Body of pancreas (tissue), 4 donors: ENCODE measurements around the gene HPSE2. TPM values are rescaled to one million over a fixed set of nuclear protein-coding genes. Genes with fewer than 3 reads are reported as not detected.

Source experiments
- ATAC-seq: fragments of 150-250 bp; one replicate; pipeline ENCODE4 v1.9.1; 2016
- DNase-seq, 4 donors: peaks; one replicate each; pipeline ENCODE4 v3.0.0-alpha.2; 2019
- H3K27ac ChIP-seq, 4 donors: fragments of 200-600 bp; sonication (generic); 1 replicate in 3 of 4; 2 replicates in 1 of 4; pipeline versions ENCODE4 v1.5.1 to v1.6.1; 2016 to 2019; ENCODE audit warnings: mild to moderate bottlenecking in 1 of 4, mixed read lengths in 1 of 4, moderate library complexity in 1 of 4
- H3K27me3 ChIP-seq, 2 donors: fragments of 200-600 bp; sonication (generic); one replicate each; pipeline ENCODE4 v1.6.0; 2016; ENCODE audit warnings: mild to moderate bottlenecking in 1 of 2
- H3K36me3 ChIP-seq, 2 donors: fragments of 200-600 bp; sonication (generic); replicated peaks in 1 of 2; 2 replicates each; pipeline ENCODE4 v1.5.1; 2016; ENCODE audit warnings: low read depth in 2 of 2; ENCODE audit not compliant: insufficient read depth in 1 of 2
- H3K4me1 ChIP-seq: fragments of 200-600 bp; sonication (generic); one replicate; pipeline ENCODE4 v1.6.0; 2016
- H3K4me3 ChIP-seq, 2 donors: fragments of 200-600 bp; sonication (generic); 1 replicate in 1 of 2; 2 replicates in 1 of 2; pipeline ENCODE4 v1.5.1; 2016 to 2019
- H3K9me3 ChIP-seq, 3 donors: fragments of 200-600 bp; sonication (generic); 1 replicate in 2 of 3; 2 replicates in 1 of 3; pipeline ENCODE4 v1.5.1; 2016
- POLR2A ChIP-seq, 3 donors: fragments of 450-650 bp; IDR thresholded peaks; one replicate each; pipeline ENCODE4 v1.6.1; 2016; ENCODE audit warnings: antibody characterized with exemption in 3 of 3, mild to moderate bottlenecking in 2 of 3
- WGBS, 2 donors: methylation state at CpG; one replicate each; pipeline ENCODE4 v1.1.5; 2017; 5-methylcytosine and 5-hydroxymethylcytosine counted together
- intact Hi-C: fragments of 100-400 bp; cut with DNase I; formaldehyde crosslinking; loops from one replicate; pipeline ENCODE4 v1.15.1; 2023
- total RNA-seq, 2 donors: library from RNA; depleted of rRNA; stranded (reverse); fragments of >200 nt; gene quantifications; one replicate each; pipeline ENCODE4 v1.1.0, GENCODE V29; 2016
- TF ChIP-seq, protein P1 (sequence below), 7 experiments: fragments of 450-650 bp in 4 of 7; fragments of 200-600 bp in 3 of 7; sonication (generic) in 3 of 7; IDR thresholded peaks; one replicate each; pipeline ENCODE4 v1.5.1; 2016 to 2019; ENCODE audit warnings: antibody characterized with exemption in 7 of 7

Gene HPSE2
- total RNA-seq, 2 donors from 2014 or later: not detected

DNA sequence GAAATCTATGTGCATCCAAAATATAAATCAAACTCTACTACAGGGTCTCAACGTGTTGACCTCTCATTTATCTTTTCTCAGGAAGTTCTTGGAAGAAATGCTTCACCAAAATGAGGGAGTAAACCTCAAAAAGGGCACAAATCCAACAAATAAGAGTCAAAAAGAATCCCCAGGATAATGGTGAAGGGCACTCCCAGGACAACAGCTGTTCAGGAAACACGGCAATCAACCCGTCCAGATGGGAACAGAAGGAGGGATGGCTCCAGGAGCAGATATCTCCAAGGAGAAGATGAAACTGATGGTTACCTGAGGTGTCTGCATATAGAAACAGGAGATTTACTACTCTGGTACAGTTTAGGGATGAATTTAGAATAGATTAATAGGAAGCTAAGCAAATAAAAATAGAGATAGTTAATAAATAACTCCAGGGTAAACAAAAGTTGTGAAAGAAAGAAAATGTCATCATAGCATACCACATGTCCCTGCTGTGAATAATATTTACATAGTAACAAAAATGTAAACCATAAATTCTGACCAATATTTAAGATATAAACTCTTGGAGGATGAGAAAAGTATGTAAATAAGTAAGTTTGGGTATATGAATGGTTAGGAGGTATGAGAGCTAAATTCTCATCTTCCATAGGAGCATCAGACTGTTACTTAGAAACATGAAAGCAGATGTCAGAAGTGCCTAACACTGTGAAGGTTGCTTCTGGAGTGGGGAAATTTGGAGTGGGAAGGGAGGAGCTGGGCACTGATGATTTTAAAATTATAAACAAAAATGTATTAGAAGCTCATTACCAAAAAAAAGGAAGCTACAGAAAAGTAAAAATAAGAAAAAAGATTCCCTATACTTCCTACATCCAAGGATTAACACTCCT lies 551.4 kb downstream of the HPSE2 start:
- Histone ChIP-seq H3K4me1 (peaks cover 12% of the 10 kb centered on the region), H3K4me3 (no peak overlapping the region), H3K9me3 (peaks cover 0 to 16% (median 0%) of the 10 kb centered on the region in 3 donors), H3K36me3 (no peaks in the 10 kb centered on the region), H3K27ac (no peak overlapping the region), H3K27me3 (no peaks in the 10 kb centered on the region)
- TF ChIP-seq, protein P1, sequence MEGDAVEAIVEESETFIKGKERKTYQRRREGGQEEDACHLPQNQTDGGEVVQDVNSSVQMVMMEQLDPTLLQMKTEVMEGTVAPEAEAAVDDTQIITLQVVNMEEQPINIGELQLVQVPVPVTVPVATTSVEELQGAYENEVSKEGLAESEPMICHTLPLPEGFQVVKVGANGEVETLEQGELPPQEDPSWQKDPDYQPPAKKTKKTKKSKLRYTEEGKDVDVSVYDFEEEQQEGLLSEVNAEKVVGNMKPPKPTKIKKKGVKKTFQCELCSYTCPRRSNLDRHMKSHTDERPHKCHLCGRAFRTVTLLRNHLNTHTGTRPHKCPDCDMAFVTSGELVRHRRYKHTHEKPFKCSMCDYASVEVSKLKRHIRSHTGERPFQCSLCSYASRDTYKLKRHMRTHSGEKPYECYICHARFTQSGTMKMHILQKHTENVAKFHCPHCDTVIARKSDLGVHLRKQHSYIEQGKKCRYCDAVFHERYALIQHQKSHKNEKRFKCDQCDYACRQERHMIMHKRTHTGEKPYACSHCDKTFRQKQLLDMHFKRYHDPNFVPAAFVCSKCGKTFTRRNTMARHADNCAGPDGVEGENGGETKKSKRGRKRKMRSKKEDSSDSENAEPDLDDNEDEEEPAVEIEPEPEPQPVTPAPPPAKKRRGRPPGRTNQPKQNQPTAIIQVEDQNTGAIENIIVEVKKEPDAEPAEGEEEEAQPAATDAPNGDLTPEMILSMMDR (IDR thresholded peaks at IDR 0.05): no peak
- no peak for TF ChIP-seq POLR2A (IDR thresholded peaks at IDR 0.05)
- ATAC-seq (peak; percentile 87), DNase-seq (no peak)
- 21 to 27% methylated on average over 3 of the region's 3 CpGs for WGBS, 2 donors
- intact Hi-C loops: no loop called here

DNA sequence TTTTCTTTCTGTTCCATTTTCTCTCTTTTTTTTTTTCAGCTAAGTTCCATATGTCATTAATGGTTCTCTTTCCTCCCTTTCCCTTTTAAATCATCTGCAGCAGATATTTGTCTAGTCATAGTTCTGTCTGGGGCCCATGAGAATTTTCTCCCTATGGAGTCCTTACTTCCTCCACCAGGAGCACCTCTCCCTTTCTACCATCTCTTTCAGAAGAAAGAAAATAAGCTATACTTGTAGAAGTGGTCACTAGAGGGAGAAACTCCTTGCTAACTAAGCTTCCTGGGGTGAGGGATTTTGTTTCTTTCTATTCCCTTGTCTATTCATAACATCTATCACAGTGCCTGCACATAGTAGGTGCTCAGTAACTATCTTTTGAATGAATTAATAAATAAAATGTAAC lies 558.8 kb downstream of the HPSE2 start:
- no peaks in the 10 kb centered on the region for H3K9me3 ChIP-seq
- no peak overlapping the region for H3K27ac ChIP-seq
- no peak for DNase-seq
- H3K4me3 ChIP-seq: no peak overlapping the region
- TF ChIP-seq, protein P1 (IDR thresholded peaks at IDR 0.05): no peak
- no peak for TF ChIP-seq POLR2A (IDR thresholded peaks at IDR 0.05)
- ATAC-seq: no peak
- H3K36me3 ChIP-seq: no peaks in the 10 kb centered on the region
- no peaks in the 10 kb centered on the region for H3K4me1 ChIP-seq
- no peaks in the 10 kb centered on the region for H3K27me3 ChIP-seq
- intact Hi-C loops: no loop called here

DNA sequence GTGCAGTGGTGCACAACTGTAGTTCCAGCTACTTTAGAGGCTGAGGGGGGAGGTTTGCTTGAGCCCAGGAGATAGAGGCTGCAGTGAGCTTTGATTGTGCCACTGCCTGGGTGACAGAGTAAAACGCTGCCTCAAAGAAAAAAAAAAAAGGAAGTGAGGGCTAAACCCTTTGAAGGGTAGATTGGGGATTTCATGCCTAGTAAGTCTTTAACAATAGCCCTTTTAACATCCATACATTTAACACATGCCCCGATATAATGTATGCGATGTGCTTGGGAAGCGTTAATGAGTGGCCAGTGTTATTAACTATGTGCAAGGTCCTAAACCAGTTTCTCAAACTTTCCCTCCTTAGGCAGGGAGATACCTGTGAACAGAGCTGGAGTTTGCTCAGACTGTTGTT lies 559.8 kb downstream of the HPSE2 start:
- 78 to 80% methylated on average over 4 of the region's 4 CpGs for WGBS, 2 donors
- Histone ChIP-seq H3K27ac (no peak overlapping the region), H3K4me1 (no peaks in the 10 kb centered on the region), H3K27me3 (no peaks in the 10 kb centered on the region), H3K9me3 (no peaks in the 10 kb centered on the region), H3K36me3 (no peaks in the 10 kb centered on the region), H3K4me3 (no peak overlapping the region)
- intact Hi-C loops: no loop called here
- ATAC-seq (no peak), DNase-seq (no peak)
- TF ChIP-seq, protein P1 (IDR thresholded peaks at IDR 0.05): no peak
- TF ChIP-seq POLR2A (IDR thresholded peaks at IDR 0.05): no peak

DNA sequence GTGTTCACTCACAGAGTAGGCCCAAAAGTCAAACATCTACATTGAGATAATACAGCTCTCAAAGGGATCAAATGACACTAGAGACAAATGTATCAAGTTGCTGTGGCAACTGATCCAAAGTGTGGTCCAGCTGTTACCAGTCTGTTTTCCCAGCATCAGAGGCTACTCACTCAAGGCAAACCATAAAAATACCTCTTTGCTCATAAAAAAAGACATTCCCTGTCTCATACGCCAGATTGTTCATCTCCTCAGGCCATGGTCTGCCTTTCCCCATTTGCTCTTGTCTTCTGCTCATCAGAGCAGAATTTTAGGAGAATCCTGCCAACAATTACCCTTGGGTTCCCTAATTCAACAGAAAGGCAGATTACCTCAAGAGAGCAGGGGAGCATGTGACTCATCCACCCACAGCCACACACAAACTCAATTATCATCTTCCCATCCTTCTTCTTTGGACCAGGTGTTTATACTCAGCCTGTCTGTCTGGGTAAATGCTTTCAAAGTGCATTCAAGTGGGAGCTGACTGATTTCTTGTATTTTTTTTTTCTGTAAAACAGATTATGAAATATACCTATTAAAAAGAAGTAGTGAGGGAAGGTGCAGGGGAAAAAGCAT lies 562.4 kb downstream of the HPSE2 start:
- intact Hi-C loops: no loop called here
- Histone ChIP-seq H3K4me3 (no peak overlapping the region), H3K27me3 (no peaks in the 10 kb centered on the region), H3K27ac (no peak overlapping the region), H3K9me3 (no peaks in the 10 kb centered on the region), H3K4me1 (no peaks in the 10 kb centered on the region), H3K36me3 (no peaks in the 10 kb centered on the region)
- WGBS, 2 donors: 88 to 90% methylated on average over 1 of the region's 1 CpG
- TF ChIP-seq, protein P1 (IDR thresholded peaks at IDR 0.05): no peak
- TF ChIP-seq POLR2A (IDR thresholded peaks at IDR 0.05): no peak
- ATAC-seq: no peak
- DNase-seq: no peak
